Measurements from ENCODE around the gene PPIA.

GRCh38 chr7:44805950-44806349, 9.5 kb downstream of the PPIA start:
- TF ChIP-seq, protein P1, sequence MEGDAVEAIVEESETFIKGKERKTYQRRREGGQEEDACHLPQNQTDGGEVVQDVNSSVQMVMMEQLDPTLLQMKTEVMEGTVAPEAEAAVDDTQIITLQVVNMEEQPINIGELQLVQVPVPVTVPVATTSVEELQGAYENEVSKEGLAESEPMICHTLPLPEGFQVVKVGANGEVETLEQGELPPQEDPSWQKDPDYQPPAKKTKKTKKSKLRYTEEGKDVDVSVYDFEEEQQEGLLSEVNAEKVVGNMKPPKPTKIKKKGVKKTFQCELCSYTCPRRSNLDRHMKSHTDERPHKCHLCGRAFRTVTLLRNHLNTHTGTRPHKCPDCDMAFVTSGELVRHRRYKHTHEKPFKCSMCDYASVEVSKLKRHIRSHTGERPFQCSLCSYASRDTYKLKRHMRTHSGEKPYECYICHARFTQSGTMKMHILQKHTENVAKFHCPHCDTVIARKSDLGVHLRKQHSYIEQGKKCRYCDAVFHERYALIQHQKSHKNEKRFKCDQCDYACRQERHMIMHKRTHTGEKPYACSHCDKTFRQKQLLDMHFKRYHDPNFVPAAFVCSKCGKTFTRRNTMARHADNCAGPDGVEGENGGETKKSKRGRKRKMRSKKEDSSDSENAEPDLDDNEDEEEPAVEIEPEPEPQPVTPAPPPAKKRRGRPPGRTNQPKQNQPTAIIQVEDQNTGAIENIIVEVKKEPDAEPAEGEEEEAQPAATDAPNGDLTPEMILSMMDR (IDR thresholded peaks at IDR 0.05; ENCODE audit: low read depth, low read length): no peak
- no peak for TF ChIP-seq EZH2phosphoT487 (IDR thresholded peaks at IDR 0.05; ENCODE audit: low read depth)

All from OCI-LY3 (cell line).